AG04450 (cell line): ENCODE results near the gene BTNL3. TPM values are rescaled to one million over a fixed set of nuclear protein-coding genes. Genes with fewer than 3 reads are reported as not detected.

Experiments used
- CTCF ChIA-PET: fragments of 300-600, 350-600 bp; formaldehyde crosslinking; extraction: SDS; loops from one replicate; lab custom pipeline; 2022; ENCODE audit warnings: antibody characterized with exemption, inconsistent platforms; lab: Charles Lee
- POLR2A ChIA-PET: fragments of 350-600 bp; formaldehyde crosslinking; extraction: SDS; loops from one replicate; lab custom pipeline; 2021; ENCODE audit warnings: antibody characterized with exemption, inconsistent platforms; lab: Yijun Ruan, JAX
- DNase-seq: peaks from one replicate; pipeline ENCODE4 v3.0.0-alpha.2; 2011; ENCODE audit warnings: low read depth, low spot score
- H3K27ac ChIP-seq: one replicate; pipeline ENCODE4 v1.5.1; 2012; ENCODE audit warnings: low read depth, low read length, control low read depth
- H3K27me3 ChIP-seq: one replicate; pipeline ENCODE4 v1.6.0; 2012; ENCODE audit warnings: low read length; ENCODE audit not compliant: control insufficient read depth, insufficient read depth
- H3K4me3 ChIP-seq: 2 replicates; pipeline ENCODE4 v1.5.1; 2011; ENCODE audit warnings: mild to moderate bottlenecking, low read depth, low read length, control low read depth
- H3K9me3 ChIP-seq: 2 replicates; pipeline ENCODE4 v1.5.1; 2012; ENCODE audit warnings: low read length; ENCODE audit not compliant: control insufficient read depth, insufficient read depth
- CTCF ChIP-seq: IDR thresholded peaks from 2 replicates; pipeline ENCODE4 v1.5.1; 2011; ENCODE audit warnings: low read depth, low read length, control low read depth, inconsistent platforms
- polyA plus RNA-seq: library from polyadenylated mRNA; depleted of rRNA; stranded (reverse); fragments of >200 nt; gene quantifications from 2 replicates; pipeline ENCODE4 v1.2.3, GENCODE V29; 2011

BTNL3 gene
- polyA plus RNA-seq, 1 experiment = not detected

- peaks cover 10% of the 10 kb centered on the region for H3K9me3 ChIP-seq
- CTCF ChIA-PET = no interaction called here
- no peak for TF ChIP-seq CTCF
- H3K27ac ChIP-seq = no peak overlapping the region
- DNase-seq = no peak
- no peak overlapping the region for H3K4me3 ChIP-seq
- POLR2A ChIA-PET = no interaction called here
- no peaks in the 10 kb centered on the region for H3K27me3 ChIP-seq
Observed at GRCh38 chr5:180977852-180978251, 10.8 kb upstream of the BTNL3 start.

- CTCF ChIA-PET = no interaction called here
- no peak for TF ChIP-seq CTCF
- POLR2A ChIA-PET = no interaction called here
- H3K27me3 ChIP-seq = no peaks in the 10 kb centered on the region
- no peak overlapping the region for H3K4me3 ChIP-seq
- H3K9me3 ChIP-seq = peaks cover 10% of the 10 kb centered on the region
- no peak overlapping the region for H3K27ac ChIP-seq
- no peak for DNase-seq
Observed at GRCh38 chr5:180982008-180982741, 6.5 kb upstream of the BTNL3 start.

GRCh38 chr5:180988016-180988415 lies 630 bp upstream of the BTNL3 start:
- no peak overlapping the region for H3K4me3 ChIP-seq
- H3K27me3 ChIP-seq = no peaks in the 10 kb centered on the region
- H3K9me3 ChIP-seq = peaks cover 5% of the 10 kb centered on the region
- no peak for TF ChIP-seq CTCF
- CTCF ChIA-PET = no interaction called here
- H3K27ac ChIP-seq = no peak overlapping the region
- POLR2A ChIA-PET = no interaction called here
- DNase-seq = no peak

GRCh38 chr5:180990086-180990881 lies 1.6 kb downstream of the BTNL3 start:
- CTCF ChIA-PET = no interaction called here

More at GRCh38 chr5:180990086-180990881, 1.6 kb downstream of the BTNL3 start:
- TF ChIP-seq CTCF = no peak
- H3K27ac ChIP-seq = no peak overlapping the region
- H3K4me3 ChIP-seq = no peak overlapping the region
- DNase-seq = no peak
- H3K9me3 ChIP-seq = peaks cover 5% of the 10 kb centered on the region
- POLR2A ChIA-PET = no interaction called here
- no peaks in the 10 kb centered on the region for H3K27me3 ChIP-seq
